H1 (cell line): ENCODE measurements around the gene SYK. TPM values are rescaled to one million over a fixed set of nuclear protein-coding genes. Genes with fewer than 3 reads are reported as not detected.

Experiments
- CTCF ChIA-PET: fragments of 300-600 bp; sonication (Branson Sonifier 250); formaldehyde crosslinking; loops from one replicate; lab custom pipeline; 2021; ENCODE audit not compliant: partially characterized antibody; lab: Charles Lee
- POLR2A ChIA-PET: fragments of 300-600 bp; sonication (Branson Sonifier 250); formaldehyde crosslinking; loops from one replicate; lab custom pipeline; 2021; ENCODE audit warnings: inconsistent platforms; ENCODE audit not compliant: partially characterized antibody; lab: Charles Lee
- DNase-seq, 2 experiments: peaks; one replicate each; pipeline versions ENCODE4 v3.0.0 to v3.0.0-alpha.2; 2010 to 2022; ENCODE audit warnings: low spot score in 2 of 2, low read depth in 1 of 2, mixed read lengths in 1 of 2
- FAIRE-seq: peaks from 2 replicates; lab custom pipeline; 2011; peaks lifted over from hg19 to GRCh38; lab: Jason Lieb, UNC
- H2AFZ ChIP-seq: 2 replicates; pipeline ENCODE4 v1.8.1; 2012; ENCODE audit warnings: low read length, inconsistent platforms
- H2AK5ac ChIP-seq: 2 replicates; pipeline ENCODE4 v1.6.1; 2013; ENCODE audit warnings: low read depth, low read length
- H2BK120ac ChIP-seq: replicated peaks from 2 replicates; pipeline ENCODE3; 2013; ENCODE audit warnings: low read depth, low read length, inconsistent platforms
- H2BK12ac ChIP-seq: 2 replicates; pipeline ENCODE4 v1.6.1; 2013; ENCODE audit warnings: low read depth, low read length
- H2BK15ac ChIP-seq: 2 replicates; pipeline ENCODE4 v1.6.1; 2013; ENCODE audit warnings: low read length
- H2BK20ac ChIP-seq: 2 replicates; pipeline ENCODE4 v1.6.1; 2013; ENCODE audit warnings: low read length
- H2BK5ac ChIP-seq: 2 replicates; pipeline ENCODE4 v1.6.1; 2013; ENCODE audit warnings: low read depth, low read length
- H3K14ac ChIP-seq: 2 replicates; pipeline ENCODE4 v1.6.1; 2013; ENCODE audit warnings: inconsistent platforms; ENCODE audit not compliant: insufficient read length
- H3K18ac ChIP-seq: 2 replicates; pipeline ENCODE4 v1.6.1; 2013; ENCODE audit warnings: low read length; ENCODE audit errors: extremely low read depth
- H3K23ac ChIP-seq: 2 replicates; pipeline ENCODE4 v1.6.1; 2013; ENCODE audit warnings: inconsistent platforms; ENCODE audit not compliant: insufficient read length
- H3K23me2 ChIP-seq: 2 replicates; pipeline ENCODE4 v1.6.1; 2013; ENCODE audit warnings: low read depth, low read length
- H3K27ac ChIP-seq: 2 replicates; pipeline ENCODE4 v1.6.1; 2011; ENCODE audit warnings: low read depth, low read length, inconsistent platforms
- H3K27me3 ChIP-seq, 4 experiments: replicated peaks in 1 of 4; 1 replicate in 1 of 4; 2 replicates in 3 of 4; pipeline versions ENCODE4 v1.6.1 to v1.8.1; 2011 to 2013; ENCODE audit warnings: low read length in 3 of 4, mild to moderate bottlenecking in 3 of 4, inconsistent platforms in 2 of 4, mixed read lengths in 2 of 4, moderate library complexity in 1 of 4; ENCODE audit not compliant: control insufficient read depth in 3 of 4, insufficient read depth in 3 of 4; ENCODE audit errors: extremely low read depth in 1 of 4
- H3K36me3 ChIP-seq, 4 experiments: 2 replicates each; pipeline versions ENCODE4 v1.6.1 to v1.8.1; 2011 to 2013; ENCODE audit warnings: mild to moderate bottlenecking in 4 of 4, low read length in 3 of 4, moderate library complexity in 2 of 4, control low read depth in 1 of 4, inconsistent platforms in 1 of 4; ENCODE audit not compliant: insufficient read depth in 4 of 4, control insufficient read depth in 2 of 4
- H3K4ac ChIP-seq: replicated peaks from 2 replicates; pipeline ENCODE3; 2013; ENCODE audit warnings: low read length, low read depth, mixed read lengths, inconsistent platforms; ENCODE audit not compliant: insufficient read length
- H3K4me1 ChIP-seq, 4 experiments: replicated peaks in 1 of 4; 1 replicate in 1 of 4; 2 replicates in 3 of 4; pipeline versions ENCODE4 v1.6.1 to v1.8.1; 2011 to 2013; ENCODE audit warnings: low read length in 3 of 4, inconsistent platforms in 2 of 4, mixed read lengths in 1 of 4; ENCODE audit not compliant: insufficient read depth in 4 of 4, control insufficient read depth in 3 of 4
- H3K4me2 ChIP-seq, 2 experiments: 2 replicates each; pipeline versions ENCODE4 v1.6.1 to v1.8.1; 2011 to 2013; ENCODE audit warnings: low read depth in 2 of 2, low read length in 2 of 2, control low read depth in 1 of 2, inconsistent platforms in 1 of 2, mild to moderate bottlenecking in 1 of 2; ENCODE audit not compliant: insufficient read depth in 1 of 2
- H3K4me3 ChIP-seq, 4 experiments: fragments of 200-600, 300-600 bp in 1 of 4; sonication (generic), shearing (Covaris generic), sonication (Bioruptor Twin) in 1 of 4; 2 replicates each; pipeline versions ENCODE4 v1.5.1 to v1.8.1; 2011 to 2016; ENCODE audit warnings: low read length in 4 of 4, low read depth in 3 of 4, control low read depth in 2 of 4, inconsistent platforms in 2 of 4, mild to moderate bottlenecking in 2 of 4, mixed read lengths in 1 of 4, moderate library complexity in 1 of 4; ENCODE audit not compliant: insufficient read depth in 2 of 4; ENCODE audit errors: extremely low read depth in 1 of 4
- H3K56ac ChIP-seq: replicated peaks from 2 replicates; pipeline ENCODE3; 2013; ENCODE audit warnings: low read depth, mild to moderate bottlenecking, mixed read lengths, low read length, inconsistent platforms; ENCODE audit not compliant: insufficient read length
- H3K79me1 ChIP-seq: 2 replicates; pipeline ENCODE4 v1.6.1; 2013; ENCODE audit warnings: low read depth, low read length, control low read depth
- H3K79me2 ChIP-seq, 2 experiments: 2 replicates each; pipeline versions ENCODE4 v1.6.1 to v1.8.1; 2012 to 2013; ENCODE audit warnings: low read length in 2 of 2, mild to moderate bottlenecking in 2 of 2, inconsistent platforms in 1 of 2; ENCODE audit not compliant: insufficient read depth in 2 of 2, control insufficient read depth in 1 of 2
- H3K9ac ChIP-seq, 4 experiments: replicated peaks in 1 of 4; 1 replicate in 1 of 4; 2 replicates in 3 of 4; pipeline versions ENCODE4 v1.6.1 to v1.8.1; 2011 to 2013; ENCODE audit warnings: low read depth in 3 of 4, low read length in 3 of 4, control low read depth in 2 of 4, mild to moderate bottlenecking in 2 of 4, moderate library complexity in 2 of 4, inconsistent platforms in 1 of 4; ENCODE audit errors: extremely low read depth in 1 of 4
- H3K9me3 ChIP-seq, 2 experiments: 2 replicates each; pipeline versions ENCODE4 v1.6.1 to v1.8.1; 2012 to 2013; ENCODE audit warnings: mild to moderate bottlenecking in 2 of 2, moderate library complexity in 2 of 2, control low read depth in 1 of 2, inconsistent platforms in 1 of 2, low read depth in 1 of 2, low read length in 1 of 2, mixed read lengths in 1 of 2; ENCODE audit not compliant: insufficient read depth in 2 of 2
- H4K20me1 ChIP-seq, 2 experiments: replicated peaks in 1 of 2; 2 replicates each; pipeline versions ENCODE3 to v1.8.1; 2011 to 2013; ENCODE audit warnings: inconsistent platforms in 2 of 2, low read length in 2 of 2, mild to moderate bottlenecking in 1 of 2; ENCODE audit not compliant: insufficient read depth in 2 of 2, control insufficient read depth in 1 of 2
- H4K5ac ChIP-seq: 2 replicates; pipeline ENCODE4 v1.6.1; 2013; ENCODE audit warnings: low read length, low read depth, mixed read lengths, inconsistent platforms; ENCODE audit not compliant: insufficient read length
- H4K8ac ChIP-seq: 2 replicates; pipeline ENCODE4 v1.8.0; 2013; ENCODE audit warnings: mild to moderate bottlenecking, moderate library complexity, low read length, inconsistent platforms; ENCODE audit not compliant: insufficient read depth; ENCODE audit errors: extremely low read depth
- H4K91ac ChIP-seq: replicated peaks from 2 replicates; pipeline ENCODE3; 2013; ENCODE audit warnings: low read length, mixed read lengths, inconsistent platforms; ENCODE audit not compliant: insufficient read length
- BACH1 ChIP-seq: IDR thresholded peaks from 2 replicates; pipeline ENCODE4 v1.6.1; 2012; ENCODE audit warnings: low read length, improper control_type of control experiment
- CBX5 ChIP-seq: fragments of 300-800, 300-1000 bp; sonication (generic); IDR thresholded peaks from 2 replicates; pipeline ENCODE4 v1.7.1; 2016; ENCODE audit warnings: antibody characterized with exemption, low read length, low read depth
- CTCF ChIP-seq, 3 experiments: IDR thresholded peaks; 1 replicate in 2 of 3; 2 replicates in 1 of 3; pipeline versions ENCODE4 v1.5.1 to v1.6.1; 2011; ENCODE audit warnings: low read length in 3 of 3, mild to moderate bottlenecking in 3 of 3, inconsistent platforms in 2 of 3, low read depth in 1 of 3, moderate library complexity in 1 of 3; ENCODE audit not compliant: insufficient read depth in 1 of 3; ENCODE audit errors: control extremely low read depth in 1 of 3
- NANOG ChIP-seq: IDR thresholded peaks from 2 replicates; pipeline ENCODE4 v1.6.1; 2011; ENCODE audit warnings: low read length, low read depth, mild to moderate bottlenecking, inconsistent platforms; ENCODE audit not compliant: insufficient read depth, poor library complexity, severe bottlenecking
- RBBP5 ChIP-seq: IDR thresholded peaks from 2 replicates; pipeline ENCODE4 v1.7.1; 2012; ENCODE audit warnings: low read depth, mild to moderate bottlenecking, inconsistent platforms, low read length, moderate library complexity, borderline replicate concordance
- RFX5 ChIP-seq: IDR thresholded peaks from 2 replicates; pipeline ENCODE4 v1.6.1; 2011; ENCODE audit warnings: low read depth, low read length, improper control_type of control experiment, borderline replicate concordance
- RNF2 ChIP-seq: fragments of 200-900, 300-1000 bp; sonication (generic); IDR thresholded peaks from 2 replicates; pipeline ENCODE4 v1.7.1; 2016; ENCODE audit warnings: borderline replicate concordance, low read depth, mild to moderate bottlenecking, antibody characterized with exemption, low read length; ENCODE audit not compliant: poor library complexity, severe bottlenecking; ENCODE audit errors: missing control alignments
- SIRT6 ChIP-seq: IDR thresholded peaks from one replicate; pipeline ENCODE4 v1.7.1; 2012; ENCODE audit warnings: low read length, inconsistent platforms
- TBP ChIP-seq: IDR thresholded peaks from 2 replicates; pipeline ENCODE4 v1.6.1; 2011; ENCODE audit warnings: low read depth, low read length, improper control_type of control experiment
- WGBS, 2 experiments: shearing (Covaris generic) in 1 of 2; methylation state at CpG; one replicate each; pipeline versions ENCODE4 v1.1.6 to v1.1.7; 2013 to 2015; ENCODE audit warnings: low lambda C conversion rate in 2 of 2, mixed read lengths in 2 of 2, inconsistent platforms in 1 of 2, low coverage in 1 of 2, missing lambda C conversion rate in 1 of 2; ENCODE audit not compliant: insufficient replicate concordance in 2 of 2, insufficient coverage in 1 of 2, insufficient read length in 1 of 2; ENCODE audit errors: extremely low coverage in 1 of 2, missing lambda C conversion rate in 1 of 2; 5-methylcytosine and 5-hydroxymethylcytosine counted together
- polyA plus RNA-seq, 7 experiments: library from polyadenylated mRNA; depleted of rRNA in 3 of 7; stranded (reverse) in 5 of 7; unstranded in 2 of 7; fragments of >200 nt in 5 of 7; fragments of 200-250 nt in 2 of 7; gene quantifications; 1 replicate in 5 of 7; 2 replicates in 1 of 7; 4 replicates in 1 of 7; pipeline versions ENCODE4 v1.2.1 to v1.2.3, GENCODE V29; 2011 to 2013; ENCODE audit warnings: missing spikeins in 2 of 7, mixed read lengths in 2 of 7
- total RNA-seq: library from RNA; stranded (reverse); fragmentation: NEBNext Ultra II Directional; extraction: Animal tissue kit (Norgen Biotek cat#: 25700); gene quantifications from 2 replicates; pipeline ENCODE4 v1.2.1, GENCODE V29; 2021

Gene SYK
- total and polyA plus RNA-seq, 2 of the 8 experiments (the other 6 are each of a cell fraction or from before 2014, with no cell fraction given), result 1.5 to 4.4 TPM

- FAIRE-seq (no peak), DNase-seq (no peak)
- Histone ChIP-seq H3K18ac (no peak overlapping the region), H3K4me3 (no peak overlapping the region), H3K4ac (no peak overlapping the region), H3K79me1 (no peaks in the 10 kb centered on the region), H3K56ac (no peak overlapping the region), H3K9me3 (no peaks in the 10 kb centered on the region), H3K4me1 (peaks cover 7 to 23% (median 19%) of the 10 kb centered on the region in 4 experiments), H4K8ac (no peak overlapping the region), H4K91ac (peak overlapping the region; percentile 29), H2BK20ac (no peak overlapping the region), H3K23ac (no peak overlapping the region), H3K27me3 (no peaks in the 10 kb centered on the region), H3K9ac (no peak overlapping the region), H2BK5ac (no peak overlapping the region), H3K36me3 (no peaks in the 10 kb centered on the region), H4K5ac (no peak overlapping the region), H2BK120ac (no peak overlapping the region), H3K14ac (no peak overlapping the region), H2BK15ac (no peak overlapping the region), H2BK12ac (no peak overlapping the region; the same call in 1 of the 2 replicates), H4K20me1 (no peaks in the 10 kb centered on the region), H3K23me2 (no peaks in the 10 kb centered on the region; the same call in 1 of the 2 replicates), H2AFZ (no peak overlapping the region), H3K4me2 (no peak overlapping the region), H3K27ac (no peak overlapping the region), H2AK5ac (no peak overlapping the region), H3K79me2 (no peaks in the 10 kb centered on the region)
- ChIA-PET POLR2A (no interaction called here), CTCF (interaction anchor here (0.6 to 2.6 kb wide), 6 partner anchors 10 to 568 kb away, joined by 3 to 15 read pairs (median 3); no protein-coding TSS in a partner anchor)
- TF ChIP-seq RNF2 (no peak), RFX5 (no peak), RBBP5 (no peak), TBP (no peak), CTCF (IDR thresholded peaks at IDR 0.05; ENCODE audit: control extremely low read depth in 1 of 3, insufficient read depth in 1 of 3, low read depth in 1 of 3, low read length in 3 of 3) (no peak), CBX5 (no peak), SIRT6 (no peak), BACH1 (no peak), NANOG (no peak)
- 86% methylated on average over 4 of the region's 4 CpGs; no CpG with 5 or more reads in 1 of the 2 experiments for WGBS, 2 experiments
Measured at GRCh38 chr9:90893706-90894105, 92.1 kb downstream of the SYK start.
